Adipocyte (in vitro differentiated cells): ENCODE measurements around the gene TMEM183A.
"Not testable (repeated sequence)": the region's sequence is repeated elsewhere in the genome, so short reads cannot be mapped to it uniquely, and the experiment has no call there.

Experiments used
- DNase-seq: peaks from one replicate; pipeline ENCODE4 v3.0.0-alpha.2; 2015; ENCODE audit warnings: low read depth
- H3K27me3 ChIP-seq: replicated peaks from 2 replicates; pipeline ENCODE4 v1.7.0; 2013; ENCODE audit warnings: mild to moderate bottlenecking, low read length, moderate library complexity; ENCODE audit not compliant: control insufficient read depth, insufficient read depth
- H3K36me3 ChIP-seq: 2 replicates; pipeline ENCODE4 v1.7.0; 2013; ENCODE audit warnings: low read length, mild to moderate bottlenecking, moderate library complexity; ENCODE audit not compliant: control insufficient read depth, insufficient read depth, severe bottlenecking
- H3K4me1 ChIP-seq: 2 replicates; pipeline ENCODE4 v1.7.0; 2013; ENCODE audit warnings: mild to moderate bottlenecking, low read length, moderate library complexity; ENCODE audit not compliant: control insufficient read depth, insufficient read depth
- H3K4me3 ChIP-seq: 2 replicates; pipeline ENCODE4 v1.7.0; 2013; ENCODE audit warnings: mild to moderate bottlenecking, low read length, moderate library complexity
- H3K9ac ChIP-seq: 2 replicates; pipeline ENCODE4 v1.7.0; 2013; ENCODE audit warnings: mild to moderate bottlenecking, low read length, moderate library complexity
- H3K9me3 ChIP-seq: 2 replicates; pipeline ENCODE4 v1.7.0; 2013; ENCODE audit warnings: mild to moderate bottlenecking, low read length, moderate library complexity; ENCODE audit not compliant: control insufficient read depth

Gene TMEM183A

DNA sequence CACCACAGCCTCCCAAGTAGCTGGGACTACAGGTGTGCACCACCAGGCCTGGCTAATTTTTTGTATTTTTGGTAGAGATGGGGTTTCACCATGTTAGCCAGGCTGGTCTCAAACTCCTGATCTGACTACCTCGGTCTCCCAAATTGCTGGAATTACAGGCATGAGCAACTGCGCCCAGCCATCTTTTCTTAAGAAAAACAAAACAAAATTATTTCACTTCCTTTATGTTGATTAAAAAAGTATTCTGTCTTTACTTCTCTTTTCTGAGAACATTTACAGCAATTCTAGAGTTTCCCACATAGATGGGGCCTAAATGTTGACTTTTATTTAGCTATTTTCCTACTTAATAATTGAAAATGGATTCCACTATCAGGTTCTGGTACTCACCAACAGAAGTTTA, 17.3 kb upstream of the TMEM183A start:
- H3K4me3 ChIP-seq = no peak overlapping the region
- H3K4me1 ChIP-seq = no peaks in the 10 kb centered on the region
- H3K9me3 ChIP-seq = peaks cover 10% of the 10 kb centered on the region
- H3K36me3 ChIP-seq = no peaks in the 10 kb centered on the region
- H3K9ac ChIP-seq = no peak overlapping the region
- peaks cover 56% of the 10 kb centered on the region for H3K27me3 ChIP-seq
- DNase-seq = no peak

DNA sequence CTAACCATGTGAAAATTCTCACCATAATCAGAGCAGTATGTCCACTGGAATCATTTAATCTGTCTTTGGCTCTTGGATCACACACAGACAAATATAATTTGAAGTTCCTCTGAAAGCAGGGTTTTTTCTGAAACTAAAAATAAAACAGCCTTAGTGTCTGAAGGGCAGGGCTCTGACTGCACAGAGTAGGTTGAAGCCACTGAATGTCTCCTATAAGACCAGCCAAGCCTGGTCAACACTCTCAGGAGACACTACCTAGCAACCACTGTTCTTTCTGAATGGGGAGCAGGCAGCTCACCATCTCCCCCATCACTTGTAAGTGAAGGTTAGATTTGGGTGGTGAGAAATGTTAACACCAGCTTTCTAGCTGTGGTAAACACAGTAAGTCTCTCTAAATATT, 16.1 kb upstream of the TMEM183A start:
- Histone ChIP-seq H3K27me3 (peaks cover 62% of the 10 kb centered on the region), H3K4me3 (no peak overlapping the region), H3K36me3 (no peaks in the 10 kb centered on the region), H3K9ac (no peak overlapping the region), H3K9me3 (peaks cover 10% of the 10 kb centered on the region), H3K4me1 (no peaks in the 10 kb centered on the region)
- DNase-seq = no peak

DNA sequence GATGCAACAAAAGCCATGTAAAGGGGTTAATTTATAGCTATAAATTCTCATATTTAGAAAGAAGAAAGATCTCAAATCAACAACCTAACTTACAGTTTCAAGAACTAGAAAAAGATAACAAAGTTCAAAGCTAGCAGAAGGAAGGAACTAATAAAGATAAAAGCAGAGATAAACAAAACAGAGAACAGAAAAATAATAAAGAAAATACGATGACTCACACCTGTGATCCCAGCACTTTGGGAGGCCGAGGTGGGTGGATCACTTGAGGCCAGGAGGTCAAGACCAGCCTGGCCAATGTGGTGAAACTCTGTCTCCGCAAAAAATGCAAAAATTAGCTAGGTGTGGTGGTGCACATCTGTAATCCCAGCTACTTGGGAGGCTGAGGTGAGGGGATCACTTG, 12.4 kb upstream of the TMEM183A start:
- no peaks in the 10 kb centered on the region for H3K36me3 ChIP-seq
- no peaks in the 10 kb centered on the region for H3K4me1 ChIP-seq
- H3K9me3 ChIP-seq = peaks cover 10% of the 10 kb centered on the region
- peaks cover 53% of the 10 kb centered on the region for H3K27me3 ChIP-seq
- H3K9ac ChIP-seq = no peak overlapping the region
- no peak for DNase-seq
- no peak overlapping the region for H3K4me3 ChIP-seq

DNA sequence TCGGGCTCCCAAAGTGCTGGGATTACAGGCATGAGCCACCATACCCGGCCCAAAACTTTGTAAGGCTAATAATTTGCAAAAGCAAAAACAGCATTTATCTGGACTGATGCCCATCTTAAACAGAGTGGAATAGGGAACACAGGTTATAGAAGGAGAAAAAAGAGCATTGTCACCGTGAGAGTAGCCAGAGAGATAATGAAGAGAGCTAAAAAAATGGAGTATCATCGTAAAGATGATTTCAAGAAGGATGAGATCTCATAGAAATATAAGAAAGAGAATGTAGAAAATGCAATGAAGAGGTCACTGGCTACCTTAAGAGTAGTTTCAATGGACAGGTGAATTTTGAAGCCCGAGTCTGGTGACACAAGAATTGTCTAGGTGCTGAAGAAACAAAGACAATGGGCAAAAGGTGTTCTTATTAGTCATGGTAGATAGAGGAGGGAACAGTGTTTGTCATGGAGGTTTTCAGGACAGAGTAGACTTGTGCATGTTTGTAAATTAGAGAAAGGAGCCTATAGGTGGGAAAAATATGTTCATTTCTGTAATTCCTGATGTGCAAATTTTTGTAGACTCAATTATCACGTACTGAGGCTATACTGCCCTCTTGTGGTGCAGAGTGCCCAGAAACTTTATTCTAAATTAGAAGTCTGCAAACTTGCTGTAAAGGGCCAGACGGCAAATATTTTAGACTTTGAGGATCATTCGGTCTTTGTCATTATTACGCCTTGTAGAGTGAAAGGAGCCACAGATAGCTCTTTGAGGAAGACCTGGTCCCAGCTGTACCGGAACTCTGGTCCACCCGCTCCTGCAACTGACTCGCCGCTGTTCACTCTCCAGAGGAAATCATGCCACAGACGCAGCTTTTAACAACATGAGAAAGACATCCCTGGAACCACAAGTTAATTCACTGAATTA, 8.1 kb upstream of the TMEM183A start:
- H3K4me1 ChIP-seq = no peaks in the 10 kb centered on the region
- no peaks in the 10 kb centered on the region for H3K36me3 ChIP-seq
- peak overlapping the region; percentile 1 for H3K9ac ChIP-seq
- no peaks in the 10 kb centered on the region for H3K9me3 ChIP-seq
- peak; percentile 84 for DNase-seq
- no peak overlapping the region for H3K4me3 ChIP-seq
- peaks cover 30% of the 10 kb centered on the region for H3K27me3 ChIP-seq

DNA sequence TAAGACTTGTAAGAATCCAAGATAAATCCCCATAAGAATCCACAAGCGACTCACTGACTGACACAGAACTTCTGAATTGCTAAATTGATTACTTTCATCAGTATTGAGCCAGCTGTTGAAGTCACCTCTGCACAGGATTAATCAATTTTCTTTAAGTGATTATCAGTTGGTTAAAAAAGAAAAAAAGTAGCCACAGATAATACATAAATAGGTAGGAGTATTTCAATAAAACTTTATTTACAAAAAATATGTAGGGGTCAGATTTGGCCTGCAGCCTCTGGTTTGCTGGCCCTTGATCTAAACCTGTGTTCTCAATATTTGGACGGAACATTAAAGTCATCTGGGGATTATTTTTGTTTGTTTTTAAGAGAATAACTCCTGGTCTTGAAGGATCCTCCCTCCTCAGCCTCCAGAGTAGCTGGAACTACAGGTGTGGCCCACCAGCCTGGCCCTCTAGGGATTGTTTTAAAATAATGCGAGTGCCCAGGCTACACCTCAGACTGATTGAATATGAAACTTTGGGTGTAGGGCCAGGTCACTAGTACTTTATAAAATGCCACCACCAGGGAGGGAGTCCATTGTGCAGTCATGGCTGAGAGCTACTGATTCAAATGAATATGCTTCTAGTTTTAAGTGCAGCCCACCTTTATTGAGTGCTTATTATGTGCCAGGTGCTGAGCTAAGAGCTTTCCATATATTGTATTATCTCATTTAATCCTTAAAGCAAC, 6.8 kb upstream of the TMEM183A start:
- Histone ChIP-seq H3K27me3 (peaks cover 24% of the 10 kb centered on the region), H3K9me3 (no peaks in the 10 kb centered on the region), H3K4me1 (no peaks in the 10 kb centered on the region), H3K4me3 (no peak overlapping the region), H3K9ac (no peak overlapping the region), H3K36me3 (no peaks in the 10 kb centered on the region)
- no peak for DNase-seq

DNA sequence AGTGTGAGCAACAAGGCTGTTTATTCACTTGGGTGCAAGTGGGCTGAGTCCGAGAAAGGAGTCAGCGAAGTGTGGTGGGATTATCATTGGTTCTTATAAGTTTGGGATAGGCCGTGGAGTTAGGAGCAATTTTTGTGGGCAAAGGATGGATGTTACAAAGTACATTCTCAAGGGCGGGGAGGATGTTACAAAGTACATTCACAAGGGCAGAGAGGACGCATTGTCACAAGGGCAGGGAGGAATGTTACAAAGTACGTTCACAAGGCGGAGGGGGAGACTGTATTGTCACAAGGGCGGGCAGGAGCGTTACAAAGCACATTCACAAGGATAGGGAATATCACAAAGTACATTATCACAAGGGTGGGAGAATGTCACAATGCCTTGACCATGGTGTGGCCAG, 5.2 kb upstream of the TMEM183A start:
- Histone ChIP-seq H3K27me3 (peaks cover 8% of the 10 kb centered on the region), H3K36me3 (no peaks in the 10 kb centered on the region), H3K4me3 (no peak overlapping the region), H3K9me3 (no peaks in the 10 kb centered on the region), H3K4me1 (no peaks in the 10 kb centered on the region), H3K9ac (no peak overlapping the region)
- DNase-seq = no peak

DNA sequence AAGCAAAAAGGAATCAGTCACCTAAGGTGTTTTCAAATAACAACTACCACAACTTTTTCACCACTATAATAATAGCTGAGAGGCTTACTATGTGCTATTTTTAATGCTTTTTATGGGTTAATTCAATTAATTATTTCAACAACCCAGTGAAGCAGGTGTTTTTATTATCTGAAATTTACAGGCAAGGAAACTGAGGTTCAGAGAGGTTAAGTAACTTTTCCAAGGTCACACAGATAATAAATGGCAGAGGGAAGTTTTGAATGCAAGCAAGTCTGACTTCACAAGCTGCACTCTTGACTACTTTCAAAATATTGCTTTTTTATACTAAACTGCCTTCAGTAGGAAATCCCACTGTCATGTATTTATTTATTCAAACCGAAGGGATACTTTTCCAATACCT, 4.2 kb upstream of the TMEM183A start:
- H3K36me3 ChIP-seq = no peaks in the 10 kb centered on the region
- H3K9me3 ChIP-seq = no peaks in the 10 kb centered on the region
- peaks cover under 1% of the 10 kb centered on the region for H3K4me1 ChIP-seq
- no peak overlapping the region for H3K4me3 ChIP-seq
- no peak overlapping the region for H3K9ac ChIP-seq
- no peak for DNase-seq
- H3K27me3 ChIP-seq = peaks cover 5% of the 10 kb centered on the region

DNA sequence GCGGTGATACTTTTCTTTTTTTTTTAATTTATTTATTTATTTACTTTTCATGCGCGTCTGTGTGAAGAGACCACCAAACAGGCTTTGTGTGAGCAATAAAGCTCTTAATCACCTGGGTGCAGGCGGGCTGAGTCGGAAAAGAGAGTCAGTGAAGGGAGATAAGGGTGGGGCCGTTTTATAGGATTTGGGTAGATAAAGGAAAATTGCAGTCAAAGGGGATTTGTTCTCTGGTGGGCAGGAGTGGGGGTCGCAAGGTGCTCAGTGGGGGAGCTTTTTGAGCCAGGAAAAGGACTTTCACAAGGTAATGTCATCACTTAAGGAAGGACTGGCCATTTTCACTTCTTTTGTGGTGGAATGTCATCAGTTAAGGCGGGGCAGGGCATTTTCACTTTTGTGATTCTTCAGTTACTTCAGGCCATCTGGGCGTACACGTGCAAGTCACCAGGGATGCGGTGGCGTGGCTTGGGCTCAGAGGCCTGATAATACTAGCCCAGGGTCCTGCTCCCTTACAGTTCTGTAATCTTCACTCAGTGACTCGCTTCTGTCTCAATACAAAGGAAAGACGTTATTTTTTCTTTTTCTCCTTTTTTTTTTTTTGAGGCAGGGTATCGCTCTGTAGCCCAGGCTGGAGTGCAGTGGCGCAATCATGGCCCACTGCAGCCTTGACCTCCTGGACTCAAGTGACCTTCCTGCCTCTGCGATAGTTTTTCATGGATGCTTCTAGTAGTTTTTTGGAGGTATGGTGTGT, 1.6 kb upstream of the TMEM183A start:
- peaks cover 18% of the 10 kb centered on the region for H3K36me3 ChIP-seq
- H3K9ac ChIP-seq, H3K27me3 ChIP-seq, DNase-seq, H3K9me3 ChIP-seq: not testable (repeated sequence)
- H3K4me3 ChIP-seq = peak overlapping the region; percentile 94
- peaks cover 13% of the 10 kb centered on the region for H3K4me1 ChIP-seq

DNA sequence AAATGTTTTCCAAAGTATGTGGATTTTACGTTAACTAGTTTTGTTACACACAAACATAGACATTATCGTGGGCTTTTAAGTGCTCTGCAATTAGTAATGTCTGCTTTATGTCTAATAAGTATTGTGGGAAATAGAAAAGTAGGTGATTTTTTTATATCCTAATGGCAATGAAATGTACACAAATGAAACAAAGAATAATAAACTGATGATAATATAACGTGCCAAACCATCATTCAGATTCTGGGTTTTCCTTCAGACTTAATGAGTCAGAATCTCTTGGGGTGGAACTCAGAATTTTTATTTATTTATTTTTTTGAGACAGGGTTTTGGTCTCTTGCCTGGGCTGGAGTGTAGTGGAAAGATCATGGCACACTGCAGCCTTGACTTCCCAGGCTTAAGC, 2.0 kb downstream of the TMEM183A start:
- no peaks in the 10 kb centered on the region for H3K27me3 ChIP-seq
- peaks cover 52% of the 10 kb centered on the region for H3K36me3 ChIP-seq
- no peak overlapping the region for H3K4me3 ChIP-seq
- H3K9me3 ChIP-seq = no peaks in the 10 kb centered on the region
- H3K4me1 ChIP-seq = peaks cover 13% of the 10 kb centered on the region
- DNase-seq = no peak
- H3K9ac ChIP-seq = peak overlapping the region; percentile 98

DNA sequence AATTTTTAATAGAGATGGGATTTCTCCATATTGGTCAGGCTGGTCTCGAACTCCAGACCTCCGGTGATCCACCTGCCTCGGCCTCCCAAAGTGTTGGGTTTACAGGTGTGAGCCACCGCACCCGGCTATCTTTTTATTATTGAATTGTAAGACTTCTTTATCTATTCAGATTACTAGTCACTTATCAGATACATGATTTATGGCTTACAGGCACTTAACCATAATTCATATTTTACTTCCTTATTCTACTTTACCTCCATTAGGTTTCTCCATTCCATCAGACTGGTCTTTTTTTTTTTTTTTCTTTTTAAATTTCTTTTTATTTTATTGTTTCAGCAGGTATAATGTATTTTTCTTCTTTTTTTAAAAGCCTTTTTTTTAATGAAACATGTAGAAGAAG, 4.4 kb downstream of the TMEM183A start:
- peaks cover 76% of the 10 kb centered on the region for H3K36me3 ChIP-seq
- H3K9ac ChIP-seq = no peak overlapping the region
- H3K9me3 ChIP-seq = no peaks in the 10 kb centered on the region
- H3K4me1 ChIP-seq = peaks cover 13% of the 10 kb centered on the region
- H3K27me3 ChIP-seq = no peaks in the 10 kb centered on the region
- no peak overlapping the region for H3K4me3 ChIP-seq
- no peak for DNase-seq

DNA sequence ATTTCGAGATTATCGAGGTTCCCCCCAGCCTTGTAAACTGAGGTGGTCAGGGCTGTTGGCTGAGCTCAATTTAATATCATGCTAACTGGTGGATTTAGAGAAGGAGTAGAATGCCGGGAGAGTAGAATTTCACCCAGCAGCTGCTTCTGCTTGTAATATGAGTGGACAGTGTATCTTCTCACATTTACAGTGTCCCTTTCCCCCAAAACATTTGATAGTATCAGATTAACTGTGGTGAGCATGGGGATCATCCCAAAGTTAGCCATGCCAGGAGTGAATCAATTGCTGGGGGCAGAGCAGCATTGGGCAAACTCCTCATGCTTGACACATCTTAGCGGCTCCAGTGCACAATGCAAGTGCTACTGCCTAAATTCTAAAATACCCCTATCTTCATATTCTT, 9.9 kb downstream of the TMEM183A start:
- Histone ChIP-seq H3K4me1 (no peaks in the 10 kb centered on the region), H3K4me3 (no peak overlapping the region), H3K27me3 (no peaks in the 10 kb centered on the region), H3K36me3 (peaks cover 96% of the 10 kb centered on the region), H3K9ac (no peak overlapping the region), H3K9me3 (no peaks in the 10 kb centered on the region)
- DNase-seq = no peak
